Cerebellar cortex (tissue), 1 donor: Measurements from ENCODE around the gene NEDD4L.

ENCODE experiments used
- DNase-seq: peaks from one replicate; pipeline ENCODE4 v3.0.0-alpha.2; 2015; ENCODE audit warnings: low spot score

The NEDD4L gene

GRCh38 chr18:58054041-58054781 is 10.2 kb downstream of the NEDD4L start:
- DNase-seq, result no peak

- DNase-seq, result no peak
These were observed 12.0 kb downstream of the NEDD4L start for GRCh38 chr18:58055890-58056558.

GRCh38 chr18:58056852-58057251 is 12.8 kb downstream of the NEDD4L start:
- no peak for DNase-seq

- DNase-seq, result no peak
These were observed 13.4 kb downstream of the NEDD4L start for GRCh38 chr18:58057291-58057965.

- DNase-seq, result no peak
These were observed 14.7 kb downstream of the NEDD4L start for GRCh38 chr18:58058720-58059119.

- DNase-seq, result no peak
These were observed 16.2 kb downstream of the NEDD4L start for GRCh38 chr18:58060254-58060653.

- no peak for DNase-seq
These were observed 17.3 kb downstream of the NEDD4L start for GRCh38 chr18:58061349-58061748.

- DNase-seq, result no peak
These were observed 20.5 kb downstream of the NEDD4L start for GRCh38 chr18:58064406-58064998.

GRCh38 chr18:58065956-58066355 is 21.9 kb downstream of the NEDD4L start:
- no peak for DNase-seq

GRCh38 chr18:58067601-58068000 is 23.6 kb downstream of the NEDD4L start:
- DNase-seq, result no peak

- no peak for DNase-seq
These were observed 25.1 kb downstream of the NEDD4L start for GRCh38 chr18:58069099-58069498.

- DNase-seq, result no peak
These were observed 25.8 kb downstream of the NEDD4L start for GRCh38 chr18:58069721-58070292.

GRCh38 chr18:58076052-58076451 is 32.0 kb downstream of the NEDD4L start:
- no peak for DNase-seq

- DNase-seq, result no peak
These were observed 33.3 kb downstream of the NEDD4L start for GRCh38 chr18:58077329-58077728.

GRCh38 chr18:58078889-58079573 is 35.0 kb downstream of the NEDD4L start:
- DNase-seq, result no peak

GRCh38 chr18:58080451-58080850 is 36.4 kb downstream of the NEDD4L start:
- DNase-seq, result no peak

- no peak for DNase-seq
These were observed 44.1 kb downstream of the NEDD4L start for GRCh38 chr18:58087928-58088690.

GRCh38 chr18:58088691-58089065 is 44.7 kb downstream of the NEDD4L start:
- no peak for DNase-seq

- no peak for DNase-seq
These were observed 47.1 kb downstream of the NEDD4L start for GRCh38 chr18:58091099-58091611.

GRCh38 chr18:58093311-58093803 is 49.3 kb downstream of the NEDD4L start:
- no peak for DNase-seq

- DNase-seq, result no peak
These were observed 51.2 kb downstream of the NEDD4L start for GRCh38 chr18:58095222-58095621.
